PC-9 (cell line): Measurements from ENCODE around the gene MALRD1.

Experiments
- CTCF ChIP-seq: fragments of 200-600 bp; sonication (generic); conservative IDR thresholded peaks from 2 replicates; pipeline ENCODE4 v1.6.1; 2017; ENCODE audit warnings: mixed run types, antibody characterized with exemption, mild to moderate bottlenecking, moderate library complexity
- EZH2 ChIP-seq: fragments of 200-600 bp; sonication (generic); IDR thresholded peaks from 2 replicates; pipeline ENCODE4 v1.8.0; 2017; ENCODE audit warnings: antibody characterized with exemption, low read depth

- TF ChIP-seq CTCF: no peak
- TF ChIP-seq EZH2: no peak
Measured at GRCh38 chr10:19777806-19778205, 729.2 kb downstream of the MALRD1 start.
